Omental fat pad (tissue), 4 donors: ENCODE results near the gene NGEF. TPM values are rescaled to one million over a fixed set of nuclear protein-coding genes. Genes with fewer than 3 reads are reported as not detected.

Experiments used
- ATAC-seq: fragments of 150-250 bp; one replicate; pipeline ENCODE4 v1.9.1; 2016; ENCODE audit warnings: mild to moderate bottlenecking, moderate library complexity; ENCODE audit not compliant: low FRiP score
- DNase-seq: peaks from one replicate; pipeline ENCODE4 v3.0.0-alpha.2; 2019; ENCODE audit warnings: low spot score
- CTCF ChIP-seq, 3 donors: fragments of 450-650 bp; IDR thresholded peaks; one replicate each; pipeline ENCODE4 v1.5.1; 2016 to 2017; ENCODE audit warnings: antibody characterized with exemption in 3 of 3, mild to moderate bottlenecking in 3 of 3, moderate library complexity in 2 of 3
- total RNA-seq, 4 donors: library from RNA; depleted of rRNA; stranded (reverse); fragments of >200 nt; gene quantifications; one replicate each; pipeline ENCODE4 v1.1.0, GENCODE V29; 2016

The NGEF gene
- total RNA-seq, 4 donors from 2014 or later = 1.1 to 1.9 (median 1.3) TPM; not detected in 1

DNA sequence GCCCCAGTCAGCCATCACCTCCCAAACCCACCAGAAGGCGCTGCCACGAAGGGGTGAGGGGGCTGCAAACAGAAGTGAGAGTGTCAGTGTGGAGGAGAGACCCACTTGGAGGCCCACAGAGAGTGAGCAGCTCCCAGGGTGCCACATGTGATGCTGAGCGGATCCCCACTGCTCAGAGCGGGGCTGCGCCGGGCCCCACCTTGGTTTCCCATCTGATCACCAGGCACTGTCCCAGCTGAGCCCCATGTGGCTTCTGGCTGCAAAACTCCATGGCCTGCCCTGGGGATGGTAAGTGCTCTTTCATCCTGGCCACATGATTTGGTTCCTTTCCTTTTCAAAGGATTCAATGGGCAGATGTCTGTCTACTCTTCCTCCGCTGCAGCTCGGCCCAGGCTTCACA, 119.2 kb downstream of the NGEF start:
- ATAC-seq (no peak), DNase-seq (no peak)
- no peak for TF ChIP-seq CTCF (IDR thresholded peaks at IDR 0.05)

- TF ChIP-seq CTCF (IDR thresholded peaks at IDR 0.05) = no peak
- DNase-seq (no peak), ATAC-seq (no peak)
Observed at GRCh38 chr2:232892843-232893242, 120.2 kb downstream of the NGEF start.

DNA sequence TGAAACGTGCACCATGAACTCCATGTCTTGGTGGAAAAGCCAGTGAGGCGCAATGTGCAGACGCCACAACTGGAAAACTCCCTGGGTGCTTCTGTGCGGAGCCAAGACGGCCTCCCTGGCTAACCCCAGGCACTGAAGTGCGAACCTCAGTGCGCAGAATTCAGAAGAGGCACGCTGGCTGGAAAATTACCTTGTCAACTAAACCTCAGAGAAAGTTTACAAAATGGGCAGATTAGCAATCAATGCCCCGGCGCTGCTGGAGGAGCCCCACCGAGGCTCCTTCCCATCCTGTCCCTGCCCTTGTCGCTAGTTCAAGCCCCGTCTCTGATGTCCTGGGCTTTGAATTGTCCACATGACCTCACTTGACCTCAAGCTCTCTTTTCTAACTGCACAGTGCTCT, 120.8 kb downstream of the NGEF start:
- TF ChIP-seq CTCF (IDR thresholded peaks at IDR 0.05) = no peak
- ATAC-seq = no peak
- no peak for DNase-seq

GRCh38 chr2:232891621-232892071, 121.4 kb downstream of the NGEF start:
- DNase-seq (no peak), ATAC-seq (no peak)
- TF ChIP-seq CTCF (IDR thresholded peaks at IDR 0.05) = no peak

DNA sequence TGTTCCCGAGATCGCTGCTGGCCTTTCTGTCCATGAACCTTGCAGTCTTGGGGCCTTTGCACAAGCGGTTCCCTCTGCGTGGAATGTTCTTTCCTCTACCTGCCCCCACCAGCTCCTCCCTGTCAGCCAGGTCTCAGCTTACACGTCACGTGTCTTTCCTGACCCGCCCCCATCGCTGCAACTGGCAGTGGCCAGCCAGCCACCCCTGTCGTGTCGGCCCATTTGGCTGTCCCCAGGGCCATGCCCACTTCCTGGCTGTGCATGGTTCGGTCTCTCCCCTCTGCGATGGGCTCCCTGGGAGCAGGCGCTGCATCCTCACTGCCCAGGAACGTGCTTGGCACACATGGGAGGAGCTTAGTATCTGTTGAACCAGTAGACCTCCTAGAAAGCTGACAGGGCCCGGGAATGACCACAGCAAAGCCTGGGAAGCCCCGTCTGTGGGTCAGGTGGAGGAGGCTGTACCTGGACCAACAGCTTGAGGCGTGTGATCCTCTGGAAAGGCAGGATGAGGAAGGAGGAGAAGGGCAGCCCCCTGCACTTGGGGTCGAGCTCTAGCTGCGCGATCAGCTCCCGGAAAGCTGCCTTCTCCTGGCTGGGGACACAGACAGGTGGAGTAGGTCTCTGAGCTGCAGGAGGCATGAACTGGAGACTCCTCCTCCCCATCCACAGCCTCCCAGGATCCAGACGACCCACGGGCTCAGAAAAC, 122.0 kb downstream of the NGEF start:
- TF ChIP-seq CTCF (IDR thresholded peaks at IDR 0.05) = no peak
- DNase-seq (no peak), ATAC-seq (no peak)

DNA sequence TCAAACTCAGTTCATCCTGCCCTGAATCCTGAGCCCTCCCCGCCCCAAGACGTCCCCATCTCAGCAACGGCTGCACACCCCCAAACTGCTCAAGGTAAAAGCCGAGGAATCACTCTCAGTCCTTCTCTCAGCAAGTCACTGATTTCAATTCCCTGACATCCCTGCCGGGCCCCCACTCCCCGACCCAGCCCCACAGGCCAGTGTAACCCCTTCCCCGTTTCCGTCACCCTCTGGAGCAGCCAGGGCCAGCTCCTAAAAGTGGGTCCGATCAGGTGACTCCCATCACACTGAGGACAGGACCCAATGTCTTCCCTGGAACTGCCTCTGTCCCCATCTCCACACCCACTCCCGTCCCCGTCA, 122.5 kb downstream of the NGEF start:
- no peak for DNase-seq
- TF ChIP-seq CTCF (IDR thresholded peaks at IDR 0.05) = no peak
- no peak for ATAC-seq

GRCh38 chr2:232889876-232890401, 123.1 kb downstream of the NGEF start:
- no peak for TF ChIP-seq CTCF (IDR thresholded peaks at IDR 0.05)
- ATAC-seq (no peak), DNase-seq (no peak)
